DMS 273 (cell line): Measurements from ENCODE around the gene PIM3.
"Not testable (repeated sequence)": the region's sequence is repeated elsewhere in the genome, so short reads cannot be mapped to it uniquely, and the experiment has no call there.

Experiments
- DNase-seq: peaks from one replicate; lab custom pipeline; 2025; ENCODE audit not compliant: unreplicated experiment; lab: John Stamatoyannopoulos, UW

PIM3 gene

DNA sequence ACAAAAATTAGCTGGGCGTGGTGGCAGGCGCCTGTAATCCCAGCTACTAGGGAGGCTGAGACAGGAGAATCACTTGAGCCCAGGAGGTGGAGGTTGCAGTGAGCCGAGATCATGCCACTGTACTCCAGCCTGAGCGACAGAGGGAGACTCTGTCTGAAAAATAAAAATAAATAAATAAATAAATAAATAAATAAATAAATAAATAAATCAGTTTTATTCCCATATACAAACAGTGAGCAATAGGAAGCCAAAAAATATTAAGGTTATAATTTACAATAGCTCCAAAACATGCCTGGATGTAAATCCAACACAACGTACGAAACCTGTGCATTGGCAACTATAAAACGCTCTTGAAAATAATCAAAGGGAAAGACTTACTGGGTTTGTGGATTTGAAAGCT is 21.2 kb downstream of the PIM3 start:
- not testable (repeated sequence) for DNase-seq

GRCh38 chr22:49983148-49984042 is 22.8 kb downstream of the PIM3 start:
- DNase-seq: peak; percentile 73

- no peak for DNase-seq
These were observed 25.8 kb downstream of the PIM3 start for GRCh38 chr22:49986325-49986724.

GRCh38 chr22:49989826-49990225 is 29.3 kb downstream of the PIM3 start:
- not testable (repeated sequence) for DNase-seq

- DNase-seq: no peak
These were observed 30.6 kb downstream of the PIM3 start for GRCh38 chr22:49991167-49991566.

- no peak for DNase-seq
These were observed 31.4 kb downstream of the PIM3 start for GRCh38 chr22:49991907-49992533.

DNA sequence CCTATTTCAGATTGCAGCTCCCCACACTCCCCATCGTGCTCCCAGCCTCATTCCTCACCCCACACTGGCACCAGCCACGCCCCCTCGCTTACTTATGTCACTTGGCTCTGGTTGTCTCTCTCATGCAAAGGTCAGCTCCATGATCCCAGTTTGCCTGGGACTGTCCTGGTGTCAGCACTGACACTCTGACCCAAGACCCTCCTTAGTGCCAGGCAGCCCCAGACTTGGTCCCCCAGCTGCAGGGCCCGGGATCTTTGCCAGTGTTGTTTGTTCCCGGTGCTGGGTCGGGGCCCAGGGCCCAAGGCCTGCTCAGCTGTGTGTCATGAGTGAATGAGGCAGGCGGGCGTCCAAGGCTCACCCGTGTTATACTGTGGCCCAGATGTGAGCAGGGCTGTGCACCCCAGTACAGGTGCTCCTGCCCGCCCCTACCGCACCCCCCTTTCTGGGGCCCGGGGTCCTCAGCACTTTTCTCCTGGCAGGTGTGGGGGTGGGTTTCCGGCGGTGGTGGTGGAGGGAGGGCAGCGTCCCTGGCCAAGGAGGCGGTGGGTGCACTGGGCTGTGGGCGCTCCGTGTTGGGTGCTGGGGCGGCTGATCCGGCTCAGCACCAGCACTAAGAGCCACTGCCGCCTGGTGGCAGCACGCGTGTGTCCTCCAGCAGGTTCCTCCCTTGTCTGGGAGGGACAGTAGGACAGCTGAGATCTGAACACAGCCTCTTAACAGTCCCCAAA is 32.5 kb downstream of the PIM3 start:
- DNase-seq: peak; percentile 61

DNA sequence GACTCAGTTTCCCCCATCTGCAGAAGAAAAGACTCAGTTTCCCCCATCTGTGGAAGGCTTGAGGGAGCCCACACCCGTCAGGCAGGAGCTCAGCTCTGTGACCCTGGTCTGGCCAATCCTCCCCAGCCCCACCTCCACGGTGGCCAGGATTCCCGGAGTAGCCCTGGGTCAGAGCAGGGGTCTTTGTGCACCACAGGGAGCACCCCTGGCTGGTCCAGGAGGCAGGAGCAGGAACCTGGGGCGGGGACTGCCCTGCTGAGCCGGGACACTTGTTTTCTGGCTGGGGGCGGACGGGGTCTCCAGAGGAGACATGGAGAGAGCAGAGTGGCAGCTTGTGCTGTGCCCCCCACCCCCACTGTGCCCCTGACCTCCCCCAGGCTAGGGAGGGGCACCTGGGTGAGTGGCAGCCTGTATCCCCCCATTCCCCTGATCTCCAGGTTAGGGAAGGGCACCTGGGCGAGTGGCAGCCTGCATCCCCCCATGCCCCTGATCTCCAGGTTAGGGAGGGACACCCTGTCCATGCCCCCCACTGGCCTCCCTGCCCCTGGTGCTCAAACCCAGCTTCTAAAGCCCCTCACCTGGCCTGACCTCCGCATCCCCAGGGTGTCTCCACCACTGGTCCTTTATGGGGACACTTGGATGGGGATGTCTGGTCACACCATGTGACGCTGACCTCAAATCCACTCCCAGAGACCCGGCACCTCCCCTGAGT is 33.2 kb downstream of the PIM3 start:
- no peak for DNase-seq

- DNase-seq: no peak
These were observed 33.9 kb downstream of the PIM3 start for GRCh38 chr22:49994361-49995040.

- no peak for DNase-seq
These were observed 34.4 kb downstream of the PIM3 start for GRCh38 chr22:49995041-49995360.

- no peak for DNase-seq
These were observed 35.0 kb downstream of the PIM3 start for GRCh38 chr22:49995361-49996118.

GRCh38 chr22:49996119-49996517 is 35.5 kb downstream of the PIM3 start:
- no peak for DNase-seq

DNA sequence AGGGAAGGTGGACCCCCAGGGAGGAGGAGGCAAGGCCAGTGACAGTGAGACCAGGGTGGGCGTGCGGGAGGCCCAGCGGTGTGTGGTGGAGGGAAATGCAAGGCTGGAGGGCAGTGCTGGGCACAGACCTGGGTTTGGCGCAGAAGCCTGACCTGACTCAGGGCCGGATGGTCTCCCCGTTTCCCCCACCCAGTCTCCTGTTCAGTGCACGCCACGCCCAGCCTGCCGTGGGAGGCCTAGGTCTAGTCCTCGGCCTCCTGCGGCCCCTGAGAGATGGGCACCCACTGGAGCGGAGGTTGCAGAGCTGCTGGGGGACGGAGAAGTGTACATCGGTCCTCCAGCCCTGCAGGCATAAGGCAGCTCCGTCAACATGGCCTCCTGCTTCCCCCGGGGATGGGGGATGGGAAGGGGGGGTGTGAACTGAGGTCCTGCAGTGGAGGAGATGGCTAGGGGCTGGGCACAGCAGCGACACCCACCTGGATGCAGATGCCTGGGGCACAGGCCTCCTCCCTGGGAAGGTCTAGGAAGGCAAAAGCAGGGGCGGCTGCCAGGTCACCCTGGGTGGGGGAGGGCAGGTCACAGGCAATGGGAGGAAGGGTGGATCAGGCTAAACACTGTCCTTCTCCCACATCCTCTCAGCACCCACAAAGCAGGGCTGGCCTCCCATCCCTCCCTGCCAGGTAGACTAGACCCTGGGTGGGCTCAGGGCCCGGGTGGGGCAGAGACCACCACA is 36.1 kb downstream of the PIM3 start:
- DNase-seq: no peak

DNA sequence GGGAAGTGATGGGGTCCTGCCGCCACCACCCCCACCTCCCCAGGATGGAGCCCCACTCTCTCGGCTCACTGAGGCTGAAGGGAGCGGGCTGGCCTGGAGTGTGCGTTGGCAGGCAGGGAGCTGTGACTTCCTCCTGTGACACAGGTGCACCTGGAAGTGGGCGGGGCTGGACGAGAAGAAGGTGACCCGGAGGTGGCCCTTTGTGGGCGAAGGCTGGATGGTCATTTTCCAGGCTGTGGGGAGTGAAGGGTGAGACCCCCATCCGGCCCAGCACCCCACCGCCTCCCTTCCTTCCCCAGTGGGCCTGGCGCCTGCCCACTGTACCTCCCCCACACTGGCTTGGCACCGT is 36.7 kb downstream of the PIM3 start:
- no peak for DNase-seq

DNA sequence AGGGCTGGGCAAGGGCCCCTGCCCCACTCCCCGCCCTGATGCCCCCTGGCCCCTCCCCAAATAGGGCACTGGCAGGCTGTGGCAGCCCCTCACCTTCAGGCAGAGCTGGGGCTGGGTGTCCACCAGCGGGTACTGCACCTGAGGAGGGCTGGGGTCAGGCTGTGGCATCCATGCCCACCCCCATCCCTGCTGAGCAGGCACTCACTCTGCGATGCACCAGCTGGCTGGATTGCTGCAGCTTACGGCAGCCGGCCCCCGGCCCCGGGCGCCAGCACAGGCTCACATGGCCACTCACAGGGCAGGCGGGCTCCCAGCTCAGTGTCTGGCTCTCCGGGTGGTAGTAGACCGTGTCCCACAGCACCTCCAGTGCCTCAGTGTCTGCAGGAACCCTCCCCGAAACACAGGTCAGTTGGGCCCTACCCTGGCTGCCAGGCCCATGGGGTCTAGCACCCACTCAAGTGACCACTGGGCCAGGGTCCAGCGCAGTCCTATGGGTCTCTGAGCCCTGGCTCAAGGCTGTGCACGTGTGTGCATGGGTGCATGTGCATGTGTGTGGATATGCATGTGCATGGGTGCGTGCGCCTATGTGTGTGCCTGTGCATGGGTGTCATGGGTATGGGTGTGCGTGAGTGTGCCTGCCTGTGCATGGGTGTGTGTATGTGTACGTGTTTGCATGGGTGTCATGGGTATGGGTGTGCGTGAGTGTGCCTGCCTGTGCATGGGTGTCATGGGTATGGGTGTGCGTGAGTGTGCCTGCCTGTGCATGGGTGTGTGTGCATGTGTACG is 37.6 kb downstream of the PIM3 start:
- DNase-seq: no peak

- no peak for DNase-seq
These were observed 38.1 kb downstream of the PIM3 start for GRCh38 chr22:49998718-49999062.

GRCh38 chr22:49999063-49999945 is 38.7 kb downstream of the PIM3 start:
- no peak for DNase-seq
